Posterior cingulate gyrus (tissue), 11 donors: ENCODE data around the gene MAPKBP1.

Experiments
- DNase-seq, 10 donors: peaks; one replicate each; pipeline versions ENCODE4 v3.0.0 to v3.0.0-alpha.2; 2020 to 2021; ENCODE audit warnings: mixed read lengths in 3 of 10
- intact Hi-C: fragments of 100-400 bp; cut with DNase I; formaldehyde crosslinking; loops from one replicate; pipeline ENCODE4 v1.15.1; 2023

Gene MAPKBP1

GRCh38 chr15:41840673-41841072 is 66.4 kb downstream of the MAPKBP1 start:
- no peak for DNase-seq
- intact Hi-C loops: no loop called here

- intact Hi-C loops: no loop called here
- no peak for DNase-seq
These were observed 66.8 kb downstream of the MAPKBP1 start for GRCh38 chr15:41841131-41841530.

DNA sequence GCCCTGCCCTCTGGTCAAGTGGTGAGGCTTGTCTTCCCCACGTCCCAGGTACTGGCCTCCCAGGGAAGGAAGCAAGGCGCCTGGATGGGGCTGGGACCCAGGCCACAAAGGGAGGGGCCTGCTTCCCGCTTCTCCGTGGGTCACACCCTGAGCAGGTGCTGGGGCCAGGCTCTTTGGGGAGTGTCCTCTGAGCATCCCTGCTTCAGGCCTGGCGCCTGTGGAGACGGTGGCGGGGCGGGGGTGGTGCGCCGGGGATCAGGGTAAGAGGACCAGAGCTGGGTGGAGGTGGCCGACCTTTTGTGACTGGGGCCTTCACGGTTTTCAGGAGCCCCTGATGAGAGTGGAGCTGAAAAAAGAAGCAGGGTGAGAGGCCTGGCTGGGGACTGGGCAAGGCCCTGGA is 67.9 kb downstream of the MAPKBP1 start:
- intact Hi-C loops: no loop called here
- no peak for DNase-seq

DNA sequence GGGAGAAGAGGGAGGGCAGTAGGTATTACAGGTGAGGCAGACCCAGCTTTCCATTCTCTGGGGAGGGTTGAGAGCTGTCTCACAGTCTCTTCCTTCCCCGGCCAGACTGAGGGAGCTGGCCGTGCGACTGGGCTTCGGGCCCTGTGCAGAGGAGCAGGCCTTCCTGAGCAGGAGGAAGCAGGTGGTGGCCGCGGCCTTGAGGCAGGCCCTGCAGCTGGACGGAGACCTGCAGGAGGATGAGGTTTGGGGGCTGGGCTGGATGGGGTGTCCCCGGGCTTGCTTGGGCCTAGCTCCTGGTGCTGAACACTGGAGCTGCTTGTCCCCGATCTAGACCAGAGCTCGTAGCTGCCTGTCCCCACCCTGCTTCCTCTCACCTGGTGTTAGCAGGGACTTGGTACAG is 69.3 kb downstream of the MAPKBP1 start:
- no peak for DNase-seq
- intact Hi-C loops: no loop called here

- no peak for DNase-seq
- intact Hi-C loops: no loop called here
These were observed 70.5 kb downstream of the MAPKBP1 start for GRCh38 chr15:41844814-41845213.

DNA sequence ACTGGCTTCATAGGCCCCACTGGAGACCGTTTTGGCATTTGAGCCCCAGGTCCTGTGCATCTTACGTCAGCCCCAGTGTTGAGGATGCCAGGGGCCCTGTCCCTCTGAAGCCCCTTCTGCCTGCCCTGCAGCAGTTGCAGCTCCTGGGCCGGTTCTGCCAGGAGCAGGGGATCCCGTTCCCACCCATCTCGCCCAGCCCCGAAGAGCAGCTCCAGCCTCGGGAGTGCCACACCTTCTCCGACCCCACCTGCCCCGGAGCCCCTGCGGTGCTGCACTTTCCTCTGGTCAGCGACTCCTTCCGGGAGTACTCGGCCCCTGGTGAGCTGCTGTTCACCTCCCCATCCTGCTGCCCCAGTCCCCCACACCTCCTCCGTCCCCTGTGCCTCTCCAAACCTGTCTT is 72.9 kb downstream of the MAPKBP1 start:
- DNase-seq: no peak

DNA sequence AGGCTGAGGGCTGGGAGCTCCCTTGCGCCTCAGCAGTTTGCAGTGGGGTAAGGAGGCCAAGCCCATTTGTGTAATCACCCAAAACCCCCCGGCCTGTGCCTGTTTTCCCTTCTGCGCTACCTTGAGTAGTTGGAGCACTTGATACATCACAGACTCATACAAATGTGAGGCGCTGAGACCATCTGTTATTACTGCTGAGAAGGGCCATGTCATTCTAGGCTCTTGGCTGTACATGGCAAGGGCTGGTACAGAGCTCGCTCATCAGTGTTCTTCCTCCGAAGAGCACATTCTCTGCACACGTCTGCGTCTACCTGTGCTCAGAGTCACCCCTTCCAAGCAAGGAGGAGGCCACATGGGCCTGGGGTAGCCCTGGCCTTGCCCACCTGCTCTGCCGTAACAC is 73.7 kb downstream of the MAPKBP1 start:
- intact Hi-C loops: no loop called here
- DNase-seq: no peak

More for the DNA sequence above, 72.9 kb downstream of the MAPKBP1 start:
- intact Hi-C loops: no loop called here

DNA sequence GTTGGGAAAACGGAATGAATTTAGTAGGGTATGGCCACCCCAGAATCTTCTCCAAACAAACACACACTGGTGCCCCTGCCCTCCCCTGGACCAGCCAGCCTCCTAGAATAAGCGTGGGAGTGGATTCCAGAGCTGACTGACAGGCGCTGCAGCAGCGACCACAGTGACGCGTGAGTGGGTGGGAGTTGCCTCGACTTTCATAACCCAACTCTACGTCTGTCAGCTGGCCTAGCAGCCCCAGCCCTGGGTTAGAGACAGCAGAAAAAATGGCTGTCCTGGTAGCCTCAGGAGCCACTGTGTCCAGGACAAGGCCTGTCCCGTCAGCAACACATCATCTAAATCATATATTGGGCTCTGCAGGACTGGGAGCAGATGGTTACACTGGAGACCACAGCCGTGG is 74.3 kb downstream of the MAPKBP1 start:
- intact Hi-C loops: no loop called here
- DNase-seq: no peak

GRCh38 chr15:41849204-41849603 is 74.9 kb downstream of the MAPKBP1 start:
- intact Hi-C loops: no loop called here
- no peak for DNase-seq

DNA sequence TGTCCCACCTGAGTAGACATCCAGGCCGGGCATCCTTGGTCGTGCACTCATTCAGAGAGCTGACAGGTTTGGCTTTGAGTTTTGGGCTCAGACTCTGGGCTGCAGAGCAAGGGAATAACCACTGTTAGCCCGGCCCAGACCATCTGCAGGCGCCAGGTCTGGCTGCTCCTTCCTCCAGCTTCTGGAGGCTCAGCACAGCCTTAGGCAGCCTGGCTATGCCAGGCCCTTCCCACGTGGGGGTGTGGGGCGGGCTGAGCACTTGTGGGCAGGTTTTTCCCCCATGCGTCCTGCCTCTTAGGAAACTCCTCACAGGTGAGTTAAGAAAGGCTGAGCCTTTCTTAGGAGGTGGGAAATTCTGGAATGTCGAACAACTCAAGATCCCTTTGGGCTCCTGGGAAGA is 75.6 kb downstream of the MAPKBP1 start:
- DNase-seq: no peak
- intact Hi-C loops: no loop called here

GRCh38 chr15:41850482-41851166 is 76.3 kb downstream of the MAPKBP1 start:
- intact Hi-C loops: no loop called here
- DNase-seq: no peak

DNA sequence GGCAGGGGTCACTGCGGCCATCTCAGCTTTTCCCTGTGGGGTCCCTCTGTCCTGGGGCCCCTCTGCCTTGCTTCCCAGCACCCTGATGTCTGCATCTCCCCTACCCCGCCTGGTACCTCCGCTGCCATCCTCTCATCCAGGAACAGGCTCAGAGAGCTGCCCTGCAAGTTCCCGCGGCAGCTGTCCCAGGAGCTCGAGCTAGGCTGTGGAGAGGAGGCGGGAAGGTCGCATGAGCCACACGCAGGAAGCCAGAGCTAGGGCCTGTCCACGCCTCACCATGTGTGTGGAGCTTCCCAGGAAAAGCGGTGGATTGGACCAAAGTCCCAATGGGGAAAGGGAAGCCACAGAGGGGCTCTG is 76.9 kb downstream of the MAPKBP1 start:
- intact Hi-C loops: no loop called here
- DNase-seq: no peak

- intact Hi-C loops: no loop called here
- DNase-seq: no peak
These were observed 77.6 kb downstream of the MAPKBP1 start for GRCh38 chr15:41851755-41852370.

- intact Hi-C loops: no loop called here
- DNase-seq: no peak
These were observed 78.7 kb downstream of the MAPKBP1 start for GRCh38 chr15:41852736-41853590.

GRCh38 chr15:41853831-41854230 is 79.5 kb downstream of the MAPKBP1 start:
- intact Hi-C loops: no loop called here
- no peak for DNase-seq

GRCh38 chr15:41854443-41854842 is 80.2 kb downstream of the MAPKBP1 start:
- intact Hi-C loops: no loop called here
- DNase-seq: no peak

DNA sequence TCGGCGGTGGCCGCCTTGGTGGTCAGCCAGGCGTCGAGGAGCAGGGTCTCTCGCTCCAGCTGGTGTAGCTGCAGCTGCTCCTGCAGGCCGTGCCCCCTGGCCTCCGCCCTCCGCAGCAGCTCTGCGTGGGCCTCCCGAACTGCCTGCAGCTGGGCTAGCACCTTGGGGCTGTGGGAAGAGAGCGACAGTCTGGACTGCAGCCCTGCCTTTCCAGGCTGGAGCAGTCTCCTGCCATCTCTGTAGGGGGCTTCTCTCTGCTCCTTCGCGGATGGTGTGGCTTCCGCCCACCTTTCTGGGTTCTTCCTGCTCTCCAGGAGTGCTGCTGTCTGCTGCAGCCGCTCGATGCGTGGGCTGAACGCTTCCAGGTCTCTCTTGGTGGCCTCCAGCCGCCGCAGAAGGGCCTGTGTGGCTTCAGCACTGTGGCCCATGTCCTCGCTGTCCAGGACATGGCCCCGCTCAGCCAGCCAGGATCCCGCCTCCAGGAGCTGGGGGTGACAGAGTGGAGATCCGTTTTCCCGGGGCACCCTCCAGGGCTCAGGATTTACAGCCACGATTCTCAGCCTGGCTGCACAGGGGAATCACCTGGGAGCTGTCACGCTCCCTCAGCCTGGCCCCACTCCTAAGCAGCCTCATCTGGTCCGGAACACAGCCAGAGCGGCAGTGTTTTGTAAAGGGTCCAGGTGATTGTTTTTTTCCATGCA is 81.1 kb downstream of the MAPKBP1 start:
- intact Hi-C loops: no loop called here
- DNase-seq: no peak

GRCh38 chr15:41856262-41856661 is 82.0 kb downstream of the MAPKBP1 start:
- DNase-seq: no peak
- intact Hi-C loops: no loop called here

GRCh38 chr15:41856716-41857115 is 82.4 kb downstream of the MAPKBP1 start:
- no peak for DNase-seq

GRCh38 chr15:41857316-41857715 is 83.0 kb downstream of the MAPKBP1 start:
- intact Hi-C loops: no loop called here
- DNase-seq: no peak

More at GRCh38 chr15:41856716-41857115, 82.4 kb downstream of the MAPKBP1 start:
- intact Hi-C loops: no loop called here

GRCh38 chr15:41858756-41859155 is 84.5 kb downstream of the MAPKBP1 start:
- no peak for DNase-seq
- intact Hi-C loops: no loop called here
